ENCODE data around the gene CAPN15.

CAPN15 gene

DNA sequence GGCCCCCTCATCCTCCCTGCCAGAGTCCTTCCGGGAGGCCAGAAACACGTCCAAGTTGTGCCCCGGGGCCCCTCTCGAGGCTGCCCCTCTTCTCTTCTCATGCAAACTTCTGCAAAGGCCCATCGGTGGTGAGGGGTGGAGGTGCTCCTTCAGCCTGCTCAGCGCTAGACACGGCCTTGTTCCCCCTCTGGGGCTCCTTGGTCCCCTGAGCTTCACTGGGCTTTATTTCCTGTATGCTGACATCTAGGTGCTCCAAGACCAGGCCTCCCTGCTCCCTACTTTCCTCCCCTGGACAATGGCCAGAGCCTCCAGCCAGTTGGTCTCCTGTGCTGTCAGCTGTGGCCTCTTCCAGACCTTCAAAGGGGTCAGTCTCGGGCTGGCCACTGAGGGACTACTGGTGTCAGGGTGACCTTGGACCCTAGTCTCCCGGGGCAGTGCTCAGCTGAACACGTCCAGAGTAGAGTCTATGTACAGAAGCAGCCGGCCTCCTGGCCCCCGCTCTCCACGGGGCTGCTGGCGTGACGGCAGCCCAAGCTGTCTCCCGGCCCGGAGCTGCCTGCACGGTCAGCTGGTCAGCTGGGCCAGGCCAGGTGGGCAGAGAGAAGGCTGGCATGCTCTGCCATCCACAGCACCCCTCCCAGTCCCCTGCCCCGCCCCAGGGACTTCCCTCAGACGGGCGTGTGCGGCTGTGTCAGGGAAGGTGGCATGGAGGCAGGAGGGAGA is 30.9 kb downstream of the CAPN15 start:
- no peak overlapping the region; the same call in 1 of the 2 replicates for H3K27ac ChIP-seq (replicated peaks)
- H3K4me3 ChIP-seq (replicated peaks; ENCODE audit: insufficient read depth, low read length) = no peak overlapping the region
- peaks cover 22% of the 10 kb centered on the region for H3K27me3 ChIP-seq (ENCODE audit: insufficient read depth, poor library complexity, severe bottlenecking)
- TF ChIP-seq POLR2AphosphoS5 (IDR thresholded peaks at IDR 0.05; ENCODE audit: low read depth) (no peak), CTCF (IDR thresholded peaks at IDR 0.05; ENCODE audit: insufficient read depth, low read length) (no peak), SPI1 (IDR thresholded peaks at IDR 0.05; ENCODE audit: borderline replicate concordance, low read depth) (no peak), GABPA (IDR thresholded peaks at IDR 0.05; ENCODE audit: low read depth) (no peak)
- TF ChIP-seq, protein P1, sequence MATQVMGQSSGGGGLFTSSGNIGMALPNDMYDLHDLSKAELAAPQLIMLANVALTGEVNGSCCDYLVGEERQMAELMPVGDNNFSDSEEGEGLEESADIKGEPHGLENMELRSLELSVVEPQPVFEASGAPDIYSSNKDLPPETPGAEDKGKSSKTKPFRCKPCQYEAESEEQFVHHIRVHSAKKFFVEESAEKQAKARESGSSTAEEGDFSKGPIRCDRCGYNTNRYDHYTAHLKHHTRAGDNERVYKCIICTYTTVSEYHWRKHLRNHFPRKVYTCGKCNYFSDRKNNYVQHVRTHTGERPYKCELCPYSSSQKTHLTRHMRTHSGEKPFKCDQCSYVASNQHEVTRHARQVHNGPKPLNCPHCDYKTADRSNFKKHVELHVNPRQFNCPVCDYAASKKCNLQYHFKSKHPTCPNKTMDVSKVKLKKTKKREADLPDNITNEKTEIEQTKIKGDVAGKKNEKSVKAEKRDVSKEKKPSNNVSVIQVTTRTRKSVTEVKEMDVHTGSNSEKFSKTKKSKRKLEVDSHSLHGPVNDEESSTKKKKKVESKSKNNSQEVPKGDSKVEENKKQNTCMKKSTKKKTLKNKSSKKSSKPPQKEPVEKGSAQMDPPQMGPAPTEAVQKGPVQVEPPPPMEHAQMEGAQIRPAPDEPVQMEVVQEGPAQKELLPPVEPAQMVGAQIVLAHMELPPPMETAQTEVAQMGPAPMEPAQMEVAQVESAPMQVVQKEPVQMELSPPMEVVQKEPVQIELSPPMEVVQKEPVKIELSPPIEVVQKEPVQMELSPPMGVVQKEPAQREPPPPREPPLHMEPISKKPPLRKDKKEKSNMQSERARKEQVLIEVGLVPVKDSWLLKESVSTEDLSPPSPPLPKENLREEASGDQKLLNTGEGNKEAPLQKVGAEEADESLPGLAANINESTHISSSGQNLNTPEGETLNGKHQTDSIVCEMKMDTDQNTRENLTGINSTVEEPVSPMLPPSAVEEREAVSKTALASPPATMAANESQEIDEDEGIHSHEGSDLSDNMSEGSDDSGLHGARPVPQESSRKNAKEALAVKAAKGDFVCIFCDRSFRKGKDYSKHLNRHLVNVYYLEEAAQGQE (IDR thresholded peaks at IDR 0.05; ENCODE audit: insufficient replicate concordance, low read depth) = no peak
- peak in 1 of 2 experiments; percentile 40 for DNase-seq (ENCODE audit: low read depth in 1 of 2, low spot score in 1 of 2)

GRCh38 chr16:559021-559380 is 31.5 kb downstream of the CAPN15 start:
- Histone ChIP-seq H3K27ac (replicated peaks) (no peak overlapping the region), H3K4me3 (replicated peaks; ENCODE audit: insufficient read depth, low read length) (no peak overlapping the region), H3K27me3 (ENCODE audit: insufficient read depth, poor library complexity, severe bottlenecking) (peaks cover 22% of the 10 kb centered on the region)
- TF ChIP-seq SPI1 (IDR thresholded peaks at IDR 0.05; ENCODE audit: borderline replicate concordance, low read depth) (no peak), POLR2AphosphoS5 (IDR thresholded peaks at IDR 0.05; ENCODE audit: low read depth) (no peak), GABPA (IDR thresholded peaks at IDR 0.05; ENCODE audit: low read depth) (no peak), CTCF (IDR thresholded peaks at IDR 0.05; ENCODE audit: insufficient read depth, low read length) (no peak)
- TF ChIP-seq, protein P1 (IDR thresholded peaks at IDR 0.05; ENCODE audit: insufficient replicate concordance, low read depth) = no peak
- DNase-seq (ENCODE audit: low read depth in 1 of 2, low spot score in 1 of 2) = no peak

DNA sequence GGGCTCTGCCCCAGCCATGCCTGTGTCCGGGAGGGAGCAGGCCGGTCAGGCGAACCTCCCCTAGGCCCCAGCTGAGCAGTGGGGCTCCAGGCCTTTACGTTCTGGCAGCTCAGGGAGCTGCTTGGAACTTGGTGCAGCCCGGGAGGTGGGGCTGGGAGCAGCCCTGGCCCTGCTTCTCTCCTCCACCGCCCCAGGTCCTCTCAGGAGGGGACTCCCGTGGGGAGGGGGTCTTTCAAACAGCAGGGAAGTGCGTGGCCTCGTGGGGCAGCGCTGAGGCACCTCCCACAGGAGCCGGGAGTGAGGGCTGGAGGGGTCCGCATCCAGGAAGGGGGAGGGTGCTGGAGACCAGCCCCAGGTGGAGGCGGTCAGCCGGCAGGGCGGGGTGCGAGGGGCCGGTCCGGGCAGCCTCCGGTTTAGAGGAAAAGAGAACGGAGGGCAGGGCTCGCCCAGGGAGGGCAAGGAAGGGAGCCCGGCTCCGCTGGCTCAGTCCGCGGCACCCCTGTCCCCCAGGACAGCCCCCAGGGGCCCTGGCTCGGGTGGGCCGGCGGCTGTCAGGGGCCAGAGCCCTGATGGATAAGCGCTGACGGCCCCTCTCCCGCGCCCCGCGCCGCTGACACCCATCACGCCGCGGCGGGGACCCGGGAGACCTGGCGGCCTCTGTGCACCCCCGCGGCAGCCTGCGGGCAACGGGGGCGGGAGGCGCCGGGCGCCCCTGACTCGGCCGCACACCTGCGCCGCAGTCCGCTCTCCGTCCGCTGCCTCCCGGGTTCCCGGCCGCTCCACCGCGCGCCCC is 32.1 kb downstream of the CAPN15 start:
- H3K27me3 ChIP-seq (ENCODE audit: insufficient read depth, poor library complexity, severe bottlenecking) = peaks cover 22% of the 10 kb centered on the region
- no peak overlapping the region for H3K4me3 ChIP-seq (replicated peaks; ENCODE audit: insufficient read depth, low read length)
- H3K27ac ChIP-seq (replicated peaks) = no peak overlapping the region
- no peak for TF ChIP-seq CTCF (IDR thresholded peaks at IDR 0.05; ENCODE audit: insufficient read depth, low read length)
- TF ChIP-seq SPI1 (IDR thresholded peaks at IDR 0.05; ENCODE audit: borderline replicate concordance, low read depth) = no peak
- TF ChIP-seq, protein P1 (IDR thresholded peaks at IDR 0.05; ENCODE audit: insufficient replicate concordance, low read depth) = no peak
- DNase-seq (ENCODE audit: low read depth in 1 of 2, low spot score in 1 of 2) = no peak

All from HL-60 (cell line).